Urothelium cell line (cell line): ENCODE data around the gene MDH2.
"Not testable (repeated sequence)": the region's sequence is repeated elsewhere in the genome, so short reads cannot be mapped to it uniquely, and the experiment has no call there.

Source experiments
- DNase-seq: peaks from one replicate; pipeline ENCODE4 v3.0.0; 2011; ENCODE audit warnings: low spot score, mixed read lengths
- FAIRE-seq: peaks from 2 replicates; lab custom pipeline; 2011; peaks lifted over from hg19 to GRCh38; lab: Jason Lieb, UNC

Gene MDH2

DNA sequence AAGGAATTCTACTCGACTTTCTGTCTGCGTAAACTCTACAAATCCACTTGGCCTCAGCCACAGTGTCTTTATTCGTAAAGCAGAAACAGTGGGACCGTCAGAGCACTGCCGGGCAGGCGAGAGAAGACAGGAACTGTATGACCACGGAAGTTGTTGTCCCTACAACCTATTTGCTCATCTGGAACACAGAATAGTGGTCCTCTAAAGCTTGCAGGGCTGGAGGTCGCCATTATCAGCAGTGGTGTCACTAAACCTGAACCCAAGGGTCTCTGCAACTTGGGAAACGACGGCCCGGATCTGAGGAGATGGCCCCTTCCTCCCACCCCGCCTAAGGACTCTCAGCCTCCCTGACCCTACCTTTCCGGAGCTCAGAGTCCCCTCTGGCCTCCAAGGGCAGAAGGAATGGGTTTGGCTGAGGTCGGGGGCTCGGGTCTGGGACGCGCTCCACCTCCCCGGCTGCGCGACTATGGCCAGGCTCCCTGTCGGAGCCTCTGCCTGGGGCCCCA is 548 bp upstream of the MDH2 start:
- no peak for FAIRE-seq
- no peak for DNase-seq

GRCh38 chr7:76048668-76048988 is 722 bp downstream of the MDH2 start:
- FAIRE-seq (no peak), DNase-seq (peak; percentile 34)

GRCh38 chr7:76049295-76049694 is 1.4 kb downstream of the MDH2 start:
- DNase-seq (no peak), FAIRE-seq (no peak)

DNA sequence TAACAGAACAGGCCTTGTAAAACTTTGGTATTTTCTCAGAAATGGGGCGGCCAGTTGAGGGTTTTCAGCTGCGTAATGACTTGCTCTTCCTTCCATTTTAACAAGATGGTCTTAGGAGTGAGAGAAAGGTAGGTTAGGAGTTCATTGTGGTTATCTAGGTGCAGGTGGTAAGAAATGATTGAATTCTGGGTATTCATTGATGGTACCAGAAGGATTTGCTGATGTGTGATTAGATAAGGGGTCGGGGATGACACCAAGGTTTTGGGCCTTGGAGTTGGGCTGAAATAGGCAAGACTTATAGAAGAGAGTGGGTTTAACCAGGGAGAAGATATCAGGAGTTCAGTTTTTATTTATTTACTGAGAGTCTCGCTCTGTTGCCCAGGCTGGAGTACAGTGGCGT is 2.6 kb downstream of the MDH2 start:
- FAIRE-seq (no peak), DNase-seq (no peak)

DNA sequence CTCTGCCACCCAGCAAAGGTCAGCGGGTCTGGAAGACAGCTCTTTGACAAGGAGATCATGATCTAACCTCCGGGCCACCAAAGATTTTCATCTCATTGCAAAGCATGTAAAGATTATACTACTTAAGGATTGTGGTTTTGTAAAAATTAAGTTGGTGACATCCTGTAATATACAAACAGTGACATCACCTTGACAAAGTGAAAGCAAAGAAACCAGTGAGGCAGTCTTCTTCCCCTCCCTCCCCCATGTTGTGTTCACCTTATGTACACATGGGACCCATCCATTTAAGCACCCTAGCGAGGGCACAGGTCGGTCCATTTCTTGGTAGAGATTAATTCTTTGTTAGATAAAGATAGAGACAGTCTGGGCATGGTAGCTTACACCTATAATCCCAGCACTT is 3.9 kb downstream of the MDH2 start:
- no peak for FAIRE-seq
- DNase-seq: no peak

GRCh38 chr7:76052681-76053080 is 4.8 kb downstream of the MDH2 start:
- FAIRE-seq, DNase-seq: not testable (repeated sequence)

DNA sequence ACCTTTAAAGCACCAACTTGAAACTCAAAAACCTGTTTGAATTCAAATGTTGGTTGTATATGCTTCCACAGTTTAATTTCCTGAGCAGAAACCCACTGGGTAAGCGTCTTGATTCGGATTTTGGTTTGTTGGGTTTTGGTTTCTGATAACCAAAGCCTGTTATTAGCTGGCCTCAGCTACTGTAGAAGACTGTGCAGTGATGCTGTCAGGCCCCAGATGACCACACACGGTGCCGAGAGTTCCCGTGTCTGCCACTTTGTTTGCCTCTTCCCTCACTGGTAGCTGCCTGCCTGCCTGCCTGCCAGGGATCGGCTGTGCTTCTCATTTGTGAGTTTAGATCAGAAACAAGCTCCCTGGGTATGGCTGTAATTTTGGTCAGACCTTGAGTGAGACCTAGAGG is 5.6 kb downstream of the MDH2 start:
- no peak for FAIRE-seq
- DNase-seq: no peak

- no peak for DNase-seq
- no peak for FAIRE-seq
Observed at GRCh38 chr7:76054123-76055120, 6.5 kb downstream of the MDH2 start.

- no peak for FAIRE-seq
- no peak for DNase-seq
Observed at GRCh38 chr7:76056241-76056640, 8.3 kb downstream of the MDH2 start.

- DNase-seq (no peak), FAIRE-seq (no peak)
Observed at GRCh38 chr7:76057103-76057812, 9.4 kb downstream of the MDH2 start.

DNA sequence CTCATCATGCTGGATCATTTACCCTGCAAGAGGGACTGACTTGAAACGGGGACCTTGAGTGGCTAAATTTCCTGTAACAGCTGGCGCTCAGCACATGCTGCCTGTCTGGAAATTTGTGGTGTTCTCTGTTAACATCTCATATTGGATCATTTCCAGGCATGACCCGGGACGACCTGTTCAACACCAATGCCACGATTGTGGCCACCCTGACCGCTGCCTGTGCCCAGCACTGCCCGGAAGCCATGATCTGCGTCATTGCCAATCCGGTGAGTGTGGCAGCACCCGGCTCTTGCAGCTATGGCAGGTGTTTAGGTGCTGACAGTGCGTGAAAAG is 9.9 kb downstream of the MDH2 start:
- no peak for FAIRE-seq
- DNase-seq: no peak

DNA sequence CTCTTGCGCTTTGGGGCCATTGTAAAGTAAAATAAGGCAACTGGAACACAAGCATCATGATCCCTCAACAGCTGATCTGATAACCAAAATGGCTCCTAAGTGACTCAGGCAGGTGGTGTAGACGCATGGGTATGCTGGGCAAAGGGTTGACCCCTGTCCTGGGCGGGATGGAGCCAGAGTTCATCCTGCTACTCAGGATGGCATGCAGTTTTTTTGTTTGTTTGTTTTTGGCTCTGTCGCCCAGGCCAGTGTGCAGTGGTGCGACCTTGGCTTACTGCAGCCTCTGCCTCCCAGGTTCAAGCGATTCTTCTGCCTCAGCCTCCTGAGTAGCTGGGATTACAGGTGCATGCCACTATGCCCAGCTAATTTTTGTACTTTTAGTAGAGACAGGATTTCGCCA is 10.8 kb downstream of the MDH2 start:
- not testable (repeated sequence) for FAIRE-seq, DNase-seq

DNA sequence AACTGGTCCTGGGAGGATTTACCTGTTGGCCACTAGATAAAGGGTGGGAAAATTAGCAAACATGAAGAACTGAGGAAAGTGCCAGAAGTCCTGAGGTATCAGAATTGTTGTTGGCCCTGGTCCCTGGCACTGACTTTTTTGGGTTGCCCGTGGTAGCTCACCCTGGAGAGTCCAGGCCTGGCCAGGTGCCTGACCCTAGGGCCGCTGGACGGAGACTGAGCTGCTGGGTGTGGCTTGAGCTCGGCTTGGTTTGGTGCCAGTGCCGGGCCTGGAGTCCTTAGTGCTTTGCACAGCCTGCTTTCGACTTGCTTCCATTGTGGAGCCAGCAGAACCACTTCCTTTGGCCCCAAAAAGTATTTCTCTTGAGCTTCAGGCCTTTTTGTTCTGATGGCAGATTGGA is 12.9 kb downstream of the MDH2 start:
- no peak for FAIRE-seq

GRCh38 chr7:76062254-76062653 is 14.3 kb downstream of the MDH2 start:
- no peak for DNase-seq
- FAIRE-seq: no peak

More for the DNA sequence above, 12.9 kb downstream of the MDH2 start:
- no peak for DNase-seq

DNA sequence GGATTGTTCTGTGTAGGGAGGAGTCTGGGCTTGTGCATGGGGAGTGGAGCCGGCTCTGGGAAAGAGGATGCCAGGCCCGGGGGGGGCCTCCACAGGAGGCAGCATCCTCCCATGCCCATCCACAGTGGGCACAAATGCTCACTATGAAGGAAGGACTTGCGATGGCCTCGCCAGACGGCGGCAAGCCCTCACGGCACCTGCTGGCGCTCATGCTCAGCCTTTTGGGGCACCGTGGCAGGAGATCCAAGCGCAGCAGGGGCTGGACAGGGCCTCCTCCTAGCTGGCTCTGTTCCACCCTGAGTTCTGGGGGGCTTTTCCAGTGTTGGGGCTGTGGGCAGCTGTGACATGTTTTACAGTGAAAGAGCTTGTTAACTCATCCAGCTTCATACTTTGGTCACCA is 15.2 kb downstream of the MDH2 start:
- FAIRE-seq: no peak
- DNase-seq: no peak

DNA sequence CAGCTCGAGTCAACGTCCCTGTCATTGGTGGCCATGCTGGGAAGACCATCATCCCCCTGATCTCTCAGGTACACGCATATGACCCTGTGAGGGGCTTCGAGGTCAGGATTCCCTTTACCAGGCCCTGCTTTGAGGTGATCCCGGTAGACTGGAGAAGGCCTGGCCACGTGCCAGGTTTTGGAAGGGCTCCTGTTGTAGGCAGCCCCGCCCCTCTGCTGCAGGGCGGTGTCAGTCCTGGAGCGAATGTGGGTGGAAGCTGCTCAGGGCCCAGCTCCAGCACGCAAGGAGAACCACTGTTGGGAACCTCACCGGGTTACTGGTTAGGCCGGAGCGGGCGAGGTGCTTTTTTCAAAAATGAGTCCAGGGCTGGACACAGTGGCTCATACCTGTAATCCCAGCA is 15.6 kb downstream of the MDH2 start:
- peak; percentile 22 for DNase-seq
- FAIRE-seq: no peak

GRCh38 chr7:76064208-76064970 is 16.5 kb downstream of the MDH2 start:
- FAIRE-seq: no peak
- DNase-seq: no peak

GRCh38 chr7:76065016-76065612 is 17.2 kb downstream of the MDH2 start:
- no peak for DNase-seq
- no peak for FAIRE-seq

- no peak for FAIRE-seq
Observed at GRCh38 chr7:76066716-76067503, 19.0 kb downstream of the MDH2 start.

GRCh38 chr7:76069238-76069638 is 21.3 kb downstream of the MDH2 start:
- FAIRE-seq: no peak
- peak; percentile 81 for DNase-seq

More at GRCh38 chr7:76066716-76067503, 19.0 kb downstream of the MDH2 start:
- no peak for DNase-seq
